Hepatocyte (in vitro differentiated cells): Measurements from ENCODE around the gene SLC26A1. TPM values are rescaled to one million over a fixed set of nuclear protein-coding genes. Genes with fewer than 3 reads are reported as not detected.

Experiments used
- DNase-seq: peaks from one replicate; pipeline ENCODE4 v3.0.0-alpha.2; 2016; ENCODE audit warnings: low spot score
- H2AFZ ChIP-seq: fragments of 200-600 bp; sonication (generic); 2 replicates; pipeline ENCODE4 v1.6.0; 2016; ENCODE audit warnings: antibody characterized with exemption, mild to moderate bottlenecking
- H3K27ac ChIP-seq: fragments of 200-600 bp; sonication (generic); 2 replicates; pipeline ENCODE4 v1.5.1; 2016; ENCODE audit warnings: mild to moderate bottlenecking
- H3K27me3 ChIP-seq: fragments of 200-600 bp; sonication (generic); 2 replicates; pipeline ENCODE4 v1.6.1; 2016
- H3K36me3 ChIP-seq: fragments of 200-600 bp; sonication (generic); replicated peaks from 2 replicates; pipeline ENCODE4 v1.5.1; 2016; ENCODE audit warnings: low read depth; ENCODE audit not compliant: insufficient read depth
- H3K4me1 ChIP-seq: fragments of 200-600 bp; sonication (generic); 2 replicates; pipeline ENCODE4 v1.5.1; 2016; ENCODE audit warnings: mild to moderate bottlenecking, moderate library complexity; ENCODE audit not compliant: insufficient read depth
- H3K4me2 ChIP-seq: fragments of 200-600 bp; sonication (generic); 2 replicates; pipeline ENCODE4 v1.6.0; 2016
- H3K4me3 ChIP-seq: fragments of 200-600 bp; sonication (generic); 2 replicates; pipeline ENCODE4 v1.5.1; 2016; ENCODE audit warnings: mild to moderate bottlenecking
- H3K79me2 ChIP-seq: fragments of 200-600 bp; sonication (generic); 2 replicates; pipeline ENCODE4 v1.6.0; 2017; ENCODE audit warnings: mild to moderate bottlenecking
- H3K9me2 ChIP-seq: fragments of 200-600 bp; sonication (generic); replicated peaks from 2 replicates; pipeline ENCODE4 v1.6.0; 2017; ENCODE audit warnings: mild to moderate bottlenecking; ENCODE audit not compliant: insufficient read depth
- H3K9me3 ChIP-seq: fragments of 200-600 bp; sonication (generic); 2 replicates; pipeline ENCODE4 v1.5.1; 2016; ENCODE audit warnings: low read depth, mild to moderate bottlenecking
- H4K20me1 ChIP-seq: fragments of 200-600 bp; sonication (generic); 2 replicates; pipeline ENCODE4 v1.6.0; 2016; ENCODE audit warnings: mild to moderate bottlenecking; ENCODE audit not compliant: insufficient read depth, poor library complexity, severe bottlenecking
- EZH2 ChIP-seq: fragments of 200-600 bp; sonication (generic); IDR thresholded peaks from 2 replicates; pipeline ENCODE4 v1.6.1; 2016; ENCODE audit warnings: antibody characterized with exemption, mild to moderate bottlenecking, borderline replicate concordance
- EZH2phosphoT487 ChIP-seq: fragments of 200-600 bp; sonication (generic); IDR thresholded peaks from one replicate; pipeline ENCODE4 v1.6.1; 2018; ENCODE audit warnings: antibody characterized with exemption, mild to moderate bottlenecking, low read depth, moderate library complexity; ENCODE audit not compliant: unreplicated experiment, severe bottlenecking
- WGBS: methylation state at CpG from one replicate; pipeline ENCODE4 v1.1.6; 2016; ENCODE audit warnings: low lambda C conversion rate; ENCODE audit errors: missing lambda C conversion rate; 5-methylcytosine and 5-hydroxymethylcytosine counted together
- polyA plus RNA-seq: library from polyadenylated mRNA; unstranded; fragments of >200 nt; fragmentation: Nextera tagmentation; extraction: Ambion mirVana; gene quantifications from 2 replicates; pipeline ENCODE4 v1.2.1, GENCODE V29; 2016
- total RNA-seq: library from RNA; depleted of rRNA; stranded (reverse); fragments of >200 nt; gene quantifications from 2 replicates; pipeline ENCODE4 v1.2.3, GENCODE V29; 2014
- TF ChIP-seq, protein P1 (sequence below): fragments of 200-600 bp; sonication (generic); IDR thresholded peaks from 2 replicates; pipeline ENCODE4 v1.5.1; 2016; ENCODE audit warnings: antibody characterized with exemption, mild to moderate bottlenecking; ENCODE audit not compliant: poor library complexity

The SLC26A1 gene
- total and polyA plus RNA-seq, 2 experiments from 2014 or later, result 9.0 to 12.6 TPM

DNA sequence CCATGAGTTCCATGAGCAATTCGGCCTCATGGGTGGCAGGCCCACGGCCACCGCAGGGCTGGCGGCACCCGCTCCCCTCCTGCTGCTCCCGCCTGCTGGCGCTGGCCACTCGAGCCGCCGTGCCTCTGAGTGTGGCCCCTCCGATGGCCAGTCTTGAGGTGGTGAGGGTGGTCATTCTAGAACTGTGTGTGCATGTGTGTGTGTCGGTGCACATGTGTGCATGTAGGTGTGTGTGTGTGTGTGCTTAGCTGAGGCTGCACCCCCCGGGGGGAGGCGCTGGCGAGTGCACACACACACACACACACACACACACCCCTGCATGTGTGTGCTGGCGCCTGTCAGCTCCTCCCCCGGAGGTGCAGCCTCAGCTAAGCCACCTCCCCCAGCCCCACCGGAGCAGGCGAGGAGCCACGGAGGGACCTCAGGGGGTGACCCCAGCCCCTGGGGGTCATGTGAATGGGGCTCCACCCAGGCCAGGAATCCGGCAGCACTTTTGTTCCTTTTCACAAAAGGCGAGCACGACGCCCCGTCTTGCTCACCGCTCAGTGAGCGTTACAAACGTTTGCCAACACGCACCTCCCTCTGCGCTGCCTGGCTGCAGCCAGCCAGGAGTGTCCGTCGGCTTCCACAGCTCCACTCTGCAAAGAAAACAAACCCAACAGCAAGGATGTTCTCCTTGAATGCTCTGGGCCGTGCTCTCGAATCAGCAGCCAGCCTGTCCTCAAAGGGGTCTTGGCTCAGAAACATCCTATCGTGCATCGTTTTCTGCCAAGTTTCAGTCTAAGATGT lies 48.1 kb upstream of the SLC26A1 start:
- H4K20me1 ChIP-seq, result no peaks in the 10 kb centered on the region
- 70% methylated on average over 33 of the region's 36 CpGs for WGBS
- no peaks in the 10 kb centered on the region for H3K9me2 ChIP-seq
- no peaks in the 10 kb centered on the region for H3K36me3 ChIP-seq
- H3K4me2 ChIP-seq, result peak overlapping the region; percentile 57
- H3K79me2 ChIP-seq, result no peaks in the 10 kb centered on the region
- peak; percentile 51 for DNase-seq
- no peak overlapping the region for H2AFZ ChIP-seq
- H3K9me3 ChIP-seq, result no peaks in the 10 kb centered on the region
- no peaks in the 10 kb centered on the region for H3K27me3 ChIP-seq
- H3K4me3 ChIP-seq, result no peak overlapping the region
- H3K27ac ChIP-seq, result peak overlapping the region; percentile 91
- H3K4me1 ChIP-seq, result peaks cover 40% of the 10 kb centered on the region
- no peak for TF ChIP-seq EZH2phosphoT487
- no peak for TF ChIP-seq EZH2
- TF ChIP-seq, protein P1, sequence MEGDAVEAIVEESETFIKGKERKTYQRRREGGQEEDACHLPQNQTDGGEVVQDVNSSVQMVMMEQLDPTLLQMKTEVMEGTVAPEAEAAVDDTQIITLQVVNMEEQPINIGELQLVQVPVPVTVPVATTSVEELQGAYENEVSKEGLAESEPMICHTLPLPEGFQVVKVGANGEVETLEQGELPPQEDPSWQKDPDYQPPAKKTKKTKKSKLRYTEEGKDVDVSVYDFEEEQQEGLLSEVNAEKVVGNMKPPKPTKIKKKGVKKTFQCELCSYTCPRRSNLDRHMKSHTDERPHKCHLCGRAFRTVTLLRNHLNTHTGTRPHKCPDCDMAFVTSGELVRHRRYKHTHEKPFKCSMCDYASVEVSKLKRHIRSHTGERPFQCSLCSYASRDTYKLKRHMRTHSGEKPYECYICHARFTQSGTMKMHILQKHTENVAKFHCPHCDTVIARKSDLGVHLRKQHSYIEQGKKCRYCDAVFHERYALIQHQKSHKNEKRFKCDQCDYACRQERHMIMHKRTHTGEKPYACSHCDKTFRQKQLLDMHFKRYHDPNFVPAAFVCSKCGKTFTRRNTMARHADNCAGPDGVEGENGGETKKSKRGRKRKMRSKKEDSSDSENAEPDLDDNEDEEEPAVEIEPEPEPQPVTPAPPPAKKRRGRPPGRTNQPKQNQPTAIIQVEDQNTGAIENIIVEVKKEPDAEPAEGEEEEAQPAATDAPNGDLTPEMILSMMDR, result no peak

DNA sequence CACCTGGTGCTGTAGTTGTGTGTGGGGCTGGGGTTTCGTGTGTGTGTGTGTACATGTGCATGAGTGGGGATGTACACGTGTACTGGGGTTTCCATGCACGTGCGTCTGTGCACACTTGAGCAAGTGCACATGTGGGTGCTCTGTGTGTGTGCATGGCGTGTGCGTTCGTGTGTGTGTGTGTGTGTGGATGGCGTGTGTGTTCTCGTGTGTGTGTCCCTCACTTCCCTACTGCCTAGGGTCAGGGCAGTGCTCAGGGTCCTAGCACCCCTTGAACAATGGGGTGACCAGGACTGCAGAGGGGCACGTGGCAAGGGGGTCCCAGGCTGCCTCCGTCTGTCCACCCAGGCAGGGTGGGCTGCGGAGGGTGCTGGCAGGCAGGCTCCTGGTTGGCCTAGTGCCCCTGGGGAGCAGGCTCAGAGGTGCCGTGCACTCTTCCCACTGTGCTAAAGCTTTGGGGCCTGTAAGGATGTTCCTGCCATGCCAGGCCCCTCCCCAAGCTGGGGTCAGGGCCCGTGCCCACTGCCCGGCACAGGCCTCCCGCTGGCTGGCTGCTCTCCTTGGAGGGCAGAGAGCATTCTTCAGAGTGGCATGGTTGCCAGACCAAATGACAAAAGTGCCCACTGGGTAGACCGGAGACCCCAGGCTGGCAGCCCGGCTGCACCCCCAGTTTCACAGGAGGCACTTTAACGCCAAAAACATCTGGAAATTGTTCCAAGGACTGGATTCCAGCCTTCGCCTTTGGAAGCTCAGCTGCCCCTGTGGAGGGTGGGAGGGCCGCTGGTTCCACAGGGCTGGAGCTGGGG lies 47.3 kb upstream of the SLC26A1 start:
- no peaks in the 10 kb centered on the region for H3K27me3 ChIP-seq
- H3K27ac ChIP-seq, result peak overlapping the region; percentile 91
- 93% methylated on average over 19 of the region's 21 CpGs for WGBS
- no peak for DNase-seq
- H3K9me3 ChIP-seq, result no peaks in the 10 kb centered on the region
- H3K79me2 ChIP-seq, result no peaks in the 10 kb centered on the region
- H4K20me1 ChIP-seq, result no peaks in the 10 kb centered on the region
- no peak overlapping the region for H3K4me3 ChIP-seq
- H3K36me3 ChIP-seq, result no peaks in the 10 kb centered on the region
- H2AFZ ChIP-seq, result no peak overlapping the region
- H3K4me2 ChIP-seq, result no peak overlapping the region
- TF ChIP-seq, protein P1, result no peak
- TF ChIP-seq EZH2phosphoT487 (no peak), EZH2 (no peak)
- no peaks in the 10 kb centered on the region for H3K9me2 ChIP-seq
- H3K4me1 ChIP-seq, result peaks cover 40% of the 10 kb centered on the region

DNA sequence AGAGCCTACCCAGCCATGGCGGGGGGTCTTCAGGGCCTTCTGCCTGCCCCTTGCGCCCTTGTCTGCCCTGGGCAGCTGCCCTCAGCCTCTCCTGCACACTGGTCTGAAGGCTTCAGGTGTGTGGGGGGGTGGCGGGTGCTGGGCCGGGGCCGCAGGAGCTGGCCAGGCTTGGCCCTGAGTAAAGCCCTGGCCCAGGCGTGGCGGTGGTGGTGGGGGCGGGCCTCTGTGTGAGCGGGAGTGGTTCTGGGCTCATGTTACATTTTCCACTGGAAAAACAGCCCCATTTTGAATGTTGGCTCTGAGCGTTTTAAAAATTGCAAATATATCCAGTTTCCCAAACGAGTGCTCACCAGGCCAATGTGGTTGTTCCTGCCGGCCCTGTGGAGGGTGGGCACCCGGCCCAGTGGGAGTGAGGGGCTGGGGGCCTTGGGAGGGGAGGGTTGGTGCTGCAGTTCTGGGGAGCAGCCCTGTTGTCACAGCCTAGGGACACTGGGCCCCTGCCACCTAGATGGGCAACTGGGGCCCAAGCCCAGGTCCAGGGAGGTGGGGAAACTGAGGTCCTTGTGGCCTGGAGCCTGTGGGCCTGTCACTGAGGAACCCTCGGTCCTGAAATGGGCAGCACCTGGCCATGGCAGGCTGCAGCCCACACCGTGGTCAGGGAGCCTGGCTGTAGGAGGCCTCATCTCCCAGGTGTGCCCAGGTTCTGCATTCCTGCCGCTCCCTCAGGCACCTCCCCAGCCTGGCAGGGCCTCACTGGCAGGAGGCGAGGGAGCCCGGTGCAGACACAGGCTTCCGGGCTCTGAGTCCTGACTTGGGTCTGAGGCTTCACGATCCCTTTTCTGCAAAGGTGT lies 46.5 kb upstream of the SLC26A1 start:
- H3K9me2 ChIP-seq, result no peaks in the 10 kb centered on the region
- H3K27ac ChIP-seq, result peak overlapping the region; percentile 91
- H4K20me1 ChIP-seq, result no peaks in the 10 kb centered on the region
- no peak overlapping the region for H3K4me2 ChIP-seq
- no peaks in the 10 kb centered on the region for H3K79me2 ChIP-seq
- TF ChIP-seq, protein P1, result no peak
- TF ChIP-seq EZH2, result no peak
- no peak for TF ChIP-seq EZH2phosphoT487
- H3K4me1 ChIP-seq, result peaks cover 40% of the 10 kb centered on the region
- DNase-seq, result peak; percentile 77
- H3K36me3 ChIP-seq, result no peaks in the 10 kb centered on the region
- no peaks in the 10 kb centered on the region for H3K27me3 ChIP-seq
- no peak overlapping the region for H3K4me3 ChIP-seq
- H3K9me3 ChIP-seq, result no peaks in the 10 kb centered on the region
- WGBS, result 53% methylated on average over 20 of the region's 20 CpGs
- H2AFZ ChIP-seq, result no peak overlapping the region
